HG02610 (cell line): Measurements from ENCODE around the gene VWA1.
"Not testable (repeated sequence)": the region's sequence is repeated elsewhere in the genome, so short reads cannot be mapped to it uniquely, and the experiment has no call there.

Experiments
- ATAC-seq: cut with Tn5 transposase; IDR thresholded peaks from one replicate; pipeline ENCODE4 v1.9.1; 2021; ENCODE audit warnings: mild to moderate bottlenecking, moderate library complexity; ENCODE audit not compliant: unreplicated experiment

The VWA1 gene

GRCh38 chr1:1422465-1423244 lies 12.8 kb upstream of the VWA1 start:
- ATAC-seq, result no peak

GRCh38 chr1:1423245-1423597 lies 12.3 kb upstream of the VWA1 start:
- ATAC-seq, result no peak

- ATAC-seq, result no peak
Measured at GRCh38 chr1:1424707-1425106, 10.8 kb upstream of the VWA1 start.

- ATAC-seq, result no peak
Measured at GRCh38 chr1:1425426-1425752, 10.1 kb upstream of the VWA1 start.

- no peak for ATAC-seq
Measured at GRCh38 chr1:1425753-1426495, 9.6 kb upstream of the VWA1 start.

GRCh38 chr1:1426496-1427105 lies 8.9 kb upstream of the VWA1 start:
- no peak for ATAC-seq

- no peak for ATAC-seq
Measured at GRCh38 chr1:1427106-1427819, 8.2 kb upstream of the VWA1 start.

GRCh38 chr1:1427820-1428148 lies 7.7 kb upstream of the VWA1 start:
- no peak for ATAC-seq

- no peak for ATAC-seq
Measured at GRCh38 chr1:1428174-1428573, 7.3 kb upstream of the VWA1 start.

- ATAC-seq, result not testable (repeated sequence)
Measured at GRCh38 chr1:1428967-1429366, 6.5 kb upstream of the VWA1 start.

- no peak for ATAC-seq
Measured at GRCh38 chr1:1429671-1430073, 5.8 kb upstream of the VWA1 start.

GRCh38 chr1:1430114-1430982 lies 5.1 kb upstream of the VWA1 start:
- no peak for ATAC-seq

GRCh38 chr1:1430992-1431844 lies 4.3 kb upstream of the VWA1 start:
- no peak for ATAC-seq

- ATAC-seq, result no peak
Measured at GRCh38 chr1:1431845-1432273, 3.6 kb upstream of the VWA1 start.

GRCh38 chr1:1432274-1432950 lies 3.1 kb upstream of the VWA1 start:
- ATAC-seq, result no peak

GRCh38 chr1:1432951-1433803 lies 2.3 kb upstream of the VWA1 start:
- ATAC-seq, result no peak

- ATAC-seq, result no peak
Measured at GRCh38 chr1:1433804-1434130, 1.7 kb upstream of the VWA1 start.

- ATAC-seq, result no peak
Measured at GRCh38 chr1:1434131-1434823, 1.2 kb upstream of the VWA1 start.
